Lung (tissue), 12 donors: ENCODE results near the gene IGSF6. TPM values are rescaled to one million over a fixed set of nuclear protein-coding genes. Genes with fewer than 3 reads are reported as not detected.
"Not testable (repeated sequence)": the region's sequence is repeated elsewhere in the genome, so short reads cannot be mapped to it uniquely, and the experiment has no call there.

Experiments
- ATAC-seq: fragments of 200-7000 bp; cut with Tn5 transposase; one replicate; pipeline ENCODE4 v1.9.1; 2020; ENCODE audit warnings: moderate number of reproducible peaks; ENCODE audit not compliant: insufficient read depth, low FRiP score
- DNase-seq, 3 donors: peaks; one replicate each; pipeline ENCODE4 v3.0.0-alpha.2; 2013 to 2017
- H3K27ac ChIP-seq, 2 donors: one replicate each; pipeline ENCODE4 v1.5.1; 2013; ENCODE audit warnings: mild to moderate bottlenecking in 2 of 2, moderate library complexity in 2 of 2, control low read depth in 1 of 2, inconsistent platforms in 1 of 2, low read depth in 1 of 2, low read length in 1 of 2
- H3K27me3 ChIP-seq, 3 donors: one replicate each; pipeline ENCODE4 v1.5.1; 2013; ENCODE audit warnings: low read length in 2 of 3; ENCODE audit not compliant: control insufficient read depth in 3 of 3, insufficient read depth in 3 of 3
- H3K36me3 ChIP-seq, 4 donors: one replicate each; pipeline ENCODE4 v1.5.1; 2013; ENCODE audit warnings: low read length in 4 of 4, mild to moderate bottlenecking in 1 of 4, moderate library complexity in 1 of 4; ENCODE audit not compliant: control insufficient read depth in 4 of 4, insufficient read depth in 4 of 4
- H3K4me1 ChIP-seq, 5 donors: one replicate each; pipeline ENCODE4 v1.5.1; 2013; ENCODE audit warnings: low read length in 5 of 5, mild to moderate bottlenecking in 2 of 5, moderate library complexity in 1 of 5; ENCODE audit not compliant: control insufficient read depth in 5 of 5, insufficient read depth in 5 of 5
- H3K4me3 ChIP-seq: one replicate; pipeline ENCODE4 v1.5.1; 2013; ENCODE audit warnings: mild to moderate bottlenecking, control low read depth, moderate library complexity
- H3K9ac ChIP-seq, 2 donors: one replicate each; pipeline ENCODE4 v1.5.1; 2013; ENCODE audit warnings: low read length in 2 of 2, control low read depth in 1 of 2; ENCODE audit not compliant: insufficient read depth in 1 of 2
- H3K9me3 ChIP-seq, 4 donors: one replicate each; pipeline ENCODE4 v1.5.1; 2013; ENCODE audit warnings: low read length in 3 of 4, mild to moderate bottlenecking in 1 of 4, moderate library complexity in 1 of 4; ENCODE audit not compliant: control insufficient read depth in 4 of 4, insufficient read depth in 3 of 4
- CTCF ChIP-seq: IDR thresholded peaks from 2 replicates; pipeline ENCODE4 v1.5.1; 2012; ENCODE audit warnings: mild to moderate bottlenecking; ENCODE audit errors: control extremely low read depth, extremely low read depth
- WGBS, 2 donors: extraction: QIAGEN DNeasy Blood & Tissue Kit; methylation state at CpG; one replicate each; pipeline ENCODE4 v1.1.7; 2013; 5-methylcytosine and 5-hydroxymethylcytosine counted together
- polyA plus RNA-seq, 2 donors: library from polyadenylated mRNA; stranded (reverse); fragments of 200-250 nt; gene quantifications; one replicate each; pipeline ENCODE4 v1.2.1, GENCODE V29; 2013
- total RNA-seq, 2 donors: library from RNA; depleted of rRNA in 1 of 2; stranded (reverse); fragments of >200 nt in 1 of 2; gene quantifications; one replicate each; pipeline ENCODE4 v1.2.1, GENCODE V29; 2014 to 2021
- donor health status: control.
- donor health status: control.
- donor health status: Bipolar disorder and iron deficiency.
- donor health status: healthy.
- donor health status: DM: yes; HTN: yes; CAD: no.

IGSF6 gene
- total and polyA plus RNA-seq, 4 donors = 12.2 to 54.3 (median 38.8) TPM

- TF ChIP-seq CTCF = no peak
- H3K9me3 ChIP-seq = peaks cover 0 to 5% (median 2%) of the 10 kb centered on the region in 4 donors
- H3K27me3 ChIP-seq = peaks cover 0 to 3% (median 0%) of the 10 kb centered on the region in 3 donors
- ATAC-seq = no peak
- no peak overlapping the region for H3K4me3 ChIP-seq
- no peak overlapping the region for H3K9ac ChIP-seq
- DNase-seq = peak in 2 of 3 donors; percentile 17 to 24
- no peaks in the 10 kb centered on the region for H3K36me3 ChIP-seq
- H3K27ac ChIP-seq = no peak overlapping the region
- WGBS, 2 donors = 42 to 51% methylated on average over 14 of the region's 14 CpGs
- peaks cover 0 to 2% (median 0%) of the 10 kb centered on the region in 5 donors for H3K4me1 ChIP-seq
Measured at GRCh38 chr16:21685034-21685455, 32.6 kb upstream of the IGSF6 start.

GRCh38 chr16:21684199-21684598, 31.8 kb upstream of the IGSF6 start:
- H3K4me1 ChIP-seq = peaks cover 0 to 2% (median 0%) of the 10 kb centered on the region in 5 donors
- 25% methylated on average over 6 of the region's 6 CpGs for WGBS, 2 donors
- peaks cover 0 to 3% (median 0%) of the 10 kb centered on the region in 3 donors for H3K27me3 ChIP-seq
- H3K27ac ChIP-seq = no peak overlapping the region
- no peak overlapping the region for H3K4me3 ChIP-seq
- no peaks in the 10 kb centered on the region for H3K36me3 ChIP-seq
- no peak overlapping the region for H3K9ac ChIP-seq
- DNase-seq (no peak), ATAC-seq (no peak)
- TF ChIP-seq CTCF = no peak
- H3K9me3 ChIP-seq = peaks cover 0 to 5% (median 2%) of the 10 kb centered on the region in 4 donors

DNA sequence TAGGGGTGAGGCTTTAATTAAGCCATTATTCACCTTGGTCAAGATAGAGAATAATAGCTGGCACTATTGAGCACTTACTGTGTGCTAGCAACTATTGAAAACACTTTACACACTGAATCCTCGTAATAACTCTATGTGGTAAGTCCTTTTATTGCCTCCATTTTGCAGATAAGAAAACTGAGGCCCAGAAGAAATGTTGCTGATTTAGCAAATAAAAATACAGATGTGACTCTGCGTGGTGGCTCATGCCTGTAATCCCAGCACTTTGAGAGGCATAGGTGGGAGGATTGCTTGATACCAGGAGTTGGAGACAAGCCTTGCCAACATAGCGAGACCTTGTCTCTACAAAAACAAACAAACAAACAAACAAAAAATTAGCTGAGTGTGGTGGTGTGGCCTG, 30.8 kb upstream of the IGSF6 start:
- no peak overlapping the region for H3K9ac ChIP-seq
- H3K27ac ChIP-seq = no peak overlapping the region
- DNase-seq (no peak), ATAC-seq (no peak)
- peaks cover 0 to 3% (median 0%) of the 10 kb centered on the region in 3 donors for H3K27me3 ChIP-seq
- TF ChIP-seq CTCF = no peak
- H3K4me3 ChIP-seq = no peak overlapping the region
- no peaks in the 10 kb centered on the region for H3K36me3 ChIP-seq
- H3K4me1 ChIP-seq = peaks cover 0 to 2% (median 0%) of the 10 kb centered on the region in 5 donors
- 78 to 80% methylated on average over 3 of the region's 3 CpGs for WGBS, 2 donors
- peaks cover 0 to 3% (median 0%) of the 10 kb centered on the region in 4 donors for H3K9me3 ChIP-seq

DNA sequence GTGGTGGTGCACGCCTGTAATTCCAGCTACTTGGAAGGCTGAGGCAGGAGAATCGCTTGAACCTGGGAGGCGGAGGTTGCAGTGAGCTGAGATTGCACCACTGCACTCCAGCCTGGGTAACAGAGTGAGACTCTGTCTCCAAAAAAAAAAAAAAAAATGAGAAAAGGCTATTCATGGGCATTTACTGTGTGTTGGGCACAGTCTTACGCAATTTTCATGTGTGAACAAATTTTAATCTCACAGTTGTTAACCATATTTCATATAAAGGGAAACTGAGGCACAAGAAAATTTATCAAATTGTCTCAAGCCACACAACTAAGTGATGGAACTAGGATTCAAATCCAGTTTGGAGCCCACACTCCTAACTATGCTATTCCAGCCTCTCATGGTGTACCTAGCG, 28.3 kb upstream of the IGSF6 start:
- H3K4me3 ChIP-seq, H3K4me1 ChIP-seq, DNase-seq, H3K27me3 ChIP-seq, H3K9me3 ChIP-seq, H3K27ac ChIP-seq, H3K9ac ChIP-seq, H3K36me3 ChIP-seq, ATAC-seq: not testable (repeated sequence)
- WGBS, 2 donors = 85 to 92% methylated on average over 5 of the region's 5 CpGs

DNA sequence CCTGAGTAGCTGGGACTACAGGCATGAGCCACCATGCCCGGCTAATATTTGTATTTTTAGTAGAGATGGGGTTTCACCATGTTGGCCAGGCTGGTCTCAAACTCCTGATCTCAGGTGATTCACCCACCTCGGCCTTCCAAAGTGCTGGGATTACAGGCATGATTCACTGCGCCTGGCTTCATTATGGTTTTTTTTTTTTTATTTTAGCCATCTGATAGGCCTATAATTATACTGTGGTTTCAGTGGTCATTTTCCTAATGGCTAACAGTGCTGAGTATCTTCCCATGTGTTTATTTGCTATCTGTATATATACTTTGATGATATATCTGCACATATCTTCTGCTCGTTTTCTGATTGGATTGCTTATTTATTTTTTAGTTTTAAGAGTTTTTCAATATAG, 22.0 kb upstream of the IGSF6 start:
- 90 to 93% methylated on average over 4 of the region's 4 CpGs for WGBS, 2 donors
- DNase-seq, H3K27me3 ChIP-seq, H3K9ac ChIP-seq, ATAC-seq, H3K36me3 ChIP-seq, H3K4me1 ChIP-seq, H3K4me3 ChIP-seq, H3K9me3 ChIP-seq, H3K27ac ChIP-seq: not testable (repeated sequence)
